IMR-90 (cell line): Measurements from ENCODE around the gene TIMP1.

Experiments
- CEBPB ChIP-seq: IDR thresholded peaks from 2 replicates; pipeline ENCODE4 v1.6.1; 2012; ENCODE audit warnings: low read depth, low read length, improper control_type of control experiment
- CTCF ChIP-seq: conservative IDR thresholded peaks from 2 replicates; pipeline ENCODE4 v1.5.1; 2012; ENCODE audit warnings: mild to moderate bottlenecking, low read depth, low read length, improper control_type of control experiment
- MAZ ChIP-seq: IDR thresholded peaks from 2 replicates; pipeline ENCODE4 v1.6.1; 2012; ENCODE audit warnings: low read depth, mild to moderate bottlenecking, low read length, improper control_type of control experiment, moderate library complexity, borderline replicate concordance
- MXI1 ChIP-seq: IDR thresholded peaks from 2 replicates; pipeline ENCODE4 v1.6.1; 2012; ENCODE audit warnings: low read depth, mild to moderate bottlenecking, low read length, moderate library complexity, borderline replicate concordance
- USF2 ChIP-seq: fragments of 150-350 bp; IDR thresholded peaks from 2 replicates; pipeline ENCODE4 v1.6.1; 2017; ENCODE audit warnings: mild to moderate bottlenecking, antibody characterized with exemption, low read length, low read depth

DNA sequence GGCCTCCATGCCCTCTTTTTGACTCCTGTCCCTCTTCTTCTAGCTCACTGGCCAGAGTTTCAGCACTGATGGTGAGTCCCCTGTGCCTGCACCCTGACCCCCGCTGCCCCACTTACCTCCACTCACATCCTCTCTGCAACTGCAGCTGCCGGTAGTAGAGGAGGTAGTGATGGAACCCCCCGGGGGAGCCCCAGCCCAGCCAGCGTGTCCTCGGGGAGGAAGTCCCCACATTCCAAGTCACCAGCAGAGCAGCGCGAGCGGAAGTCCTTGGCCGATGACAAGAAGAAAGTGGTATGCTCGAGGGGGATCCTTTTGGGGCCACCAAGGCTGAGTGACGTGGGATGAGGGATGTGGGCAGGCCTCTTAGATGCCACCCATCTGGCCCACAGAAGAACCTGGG lies 15.4 kb upstream of the TIMP1 start:
- no peak for TF ChIP-seq CTCF
- TF ChIP-seq MAZ = no peak
- TF ChIP-seq MXI1 = no peak
- no peak for TF ChIP-seq CEBPB
- TF ChIP-seq USF2 = no peak
